NCI-H2196 (cell line): Measurements from ENCODE around the gene CALM1.
A peak's percentile ranks its signal among the peaks of the same experiment; 100 is the strongest.

Experiments used
- DNase-seq: peaks from one replicate; lab custom pipeline; 2025; ENCODE audit not compliant: unreplicated experiment; lab: John Stamatoyannopoulos, UW

Gene CALM1

GRCh38 chr14:90407230-90407629 is 10.4 kb downstream of the CALM1 start:
- DNase-seq = no peak

- no peak for DNase-seq
These were observed 11.9 kb downstream of the CALM1 start for GRCh38 chr14:90408713-90409112.

GRCh38 chr14:90409209-90409730 is 12.4 kb downstream of the CALM1 start:
- no peak for DNase-seq

DNA sequence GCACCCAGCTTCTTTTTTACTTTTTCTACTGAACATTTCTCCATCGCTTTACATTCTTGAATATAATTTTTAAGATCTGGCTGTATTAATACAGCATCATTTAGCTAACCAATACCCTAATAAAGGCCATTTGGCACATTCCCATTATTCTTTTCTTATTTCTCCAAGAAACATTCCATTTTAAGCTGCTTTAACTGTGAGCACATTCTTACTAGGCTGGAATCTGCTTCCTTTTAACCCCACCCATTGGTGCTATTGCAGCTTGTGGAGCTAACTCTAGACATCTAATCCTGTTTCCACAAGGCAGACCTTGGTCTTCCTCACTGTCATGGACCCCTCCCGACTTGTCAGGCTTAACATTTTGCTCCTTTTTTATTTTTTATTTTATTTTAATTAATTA is 15.2 kb downstream of the CALM1 start:
- DNase-seq = no peak

DNA sequence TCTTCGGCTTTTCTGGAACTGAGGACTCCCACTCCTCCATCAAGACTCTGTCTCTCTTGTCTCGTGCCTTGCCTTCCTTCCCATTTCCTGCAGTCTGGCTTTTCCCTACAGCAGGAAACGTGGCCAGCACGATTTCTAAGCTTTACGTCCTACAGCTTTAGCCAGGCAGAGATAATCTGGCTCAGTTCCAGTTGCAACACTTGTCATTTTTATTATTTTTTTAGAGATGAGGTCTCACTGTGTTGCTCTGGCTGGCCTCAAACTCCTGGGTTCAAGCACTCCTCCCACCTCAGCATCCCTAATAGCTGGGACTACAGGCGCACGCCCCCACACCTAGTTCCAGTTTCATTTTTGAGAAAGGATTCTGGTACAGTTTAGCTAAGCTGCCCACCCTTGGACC is 19.9 kb downstream of the CALM1 start:
- DNase-seq = no peak

DNA sequence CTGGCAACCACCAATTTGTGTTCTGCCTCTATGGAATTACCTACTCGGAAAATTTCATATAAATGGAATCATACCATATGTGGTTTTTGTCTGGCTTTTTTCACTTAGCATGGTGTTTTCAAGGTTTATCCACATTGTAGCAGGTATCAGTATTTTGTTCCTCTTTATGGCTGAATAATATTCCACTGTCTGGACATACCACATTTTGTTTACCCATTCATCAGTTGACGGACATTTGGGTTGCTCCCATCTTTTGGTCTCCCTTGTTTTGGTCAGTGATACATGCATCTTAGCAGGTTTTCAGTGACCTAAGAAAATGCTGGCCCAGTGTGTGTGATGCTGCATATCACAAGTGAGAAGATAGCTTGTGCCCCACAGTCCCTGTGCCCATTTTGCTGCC is 21.2 kb downstream of the CALM1 start:
- DNase-seq = no peak

DNA sequence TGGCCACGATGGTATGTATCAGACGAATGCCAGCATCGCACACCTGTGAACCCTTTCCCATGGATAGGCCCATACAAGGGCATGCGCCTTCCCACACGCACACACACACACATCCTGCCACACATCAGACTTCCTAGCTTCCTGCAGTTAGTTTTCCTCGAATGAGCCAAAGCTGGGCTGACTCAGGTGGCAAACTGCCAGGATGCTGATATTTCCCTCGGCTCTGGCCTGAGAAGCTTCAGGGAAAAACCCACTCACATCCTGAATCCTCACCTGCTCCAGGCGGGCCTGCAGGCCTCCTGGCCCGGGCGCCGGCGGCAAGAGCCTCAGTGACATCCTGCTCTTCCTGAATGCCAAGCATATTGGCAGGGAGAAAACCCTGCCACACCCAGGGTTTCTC is 22.4 kb downstream of the CALM1 start:
- DNase-seq = peak; percentile 57

GRCh38 chr14:90421001-90421631 is 24.3 kb downstream of the CALM1 start:
- no peak for DNase-seq

- no peak for DNase-seq
These were observed 24.8 kb downstream of the CALM1 start for GRCh38 chr14:90421632-90422020.

- no peak for DNase-seq
These were observed 26.3 kb downstream of the CALM1 start for GRCh38 chr14:90423166-90423565.

- DNase-seq = no peak
These were observed 27.2 kb downstream of the CALM1 start for GRCh38 chr14:90424075-90424474.

GRCh38 chr14:90424686-90425372 is 28.0 kb downstream of the CALM1 start:
- no peak for DNase-seq

DNA sequence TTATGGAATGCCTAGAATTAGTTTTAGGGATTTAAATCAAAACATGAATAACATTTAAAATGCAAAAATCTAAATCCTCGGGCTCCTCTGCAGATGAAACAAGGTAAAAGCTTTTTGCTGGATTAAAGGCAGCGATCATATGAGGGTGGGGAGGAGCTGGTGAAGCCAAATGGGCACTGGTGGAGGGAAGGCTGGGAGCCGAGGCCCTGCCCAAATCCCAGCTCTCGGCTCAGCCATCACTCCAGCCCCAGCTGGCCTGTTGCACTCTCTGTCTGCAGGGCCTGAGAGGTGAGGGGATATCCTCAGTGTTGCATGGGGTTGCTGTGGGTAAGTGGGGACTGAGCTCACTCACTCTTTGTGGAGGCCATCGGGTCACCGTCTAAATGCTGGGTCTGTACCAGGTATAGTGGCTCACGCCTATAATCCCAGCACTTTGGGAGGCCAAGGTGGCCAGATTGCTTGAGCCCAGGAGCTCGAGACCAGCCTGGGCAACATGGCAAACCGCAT is 28.6 kb downstream of the CALM1 start:
- DNase-seq = no peak

GRCh38 chr14:90426031-90426540 is 29.3 kb downstream of the CALM1 start:
- no peak for DNase-seq

DNA sequence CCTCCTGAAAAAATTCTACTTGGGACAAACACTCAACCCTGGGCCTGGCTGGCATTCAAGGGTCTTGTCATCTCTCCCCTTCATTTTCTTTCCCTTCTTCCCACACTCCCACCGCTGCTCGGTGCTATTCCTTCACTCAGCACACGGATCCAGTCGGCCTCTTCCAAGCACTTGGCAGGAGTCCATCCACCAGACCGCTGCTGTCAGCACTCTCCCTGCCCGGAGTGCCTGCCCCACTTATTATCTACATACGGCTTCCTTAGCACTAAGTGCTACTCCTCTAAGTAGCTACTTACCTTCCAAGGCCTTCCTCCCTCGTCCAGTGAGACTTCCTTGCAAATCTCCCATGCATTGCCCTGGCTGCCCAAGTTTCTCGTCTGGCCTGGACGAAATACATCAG is 29.8 kb downstream of the CALM1 start:
- no peak for DNase-seq

GRCh38 chr14:90427848-90428426 is 31.1 kb downstream of the CALM1 start:
- DNase-seq = no peak

DNA sequence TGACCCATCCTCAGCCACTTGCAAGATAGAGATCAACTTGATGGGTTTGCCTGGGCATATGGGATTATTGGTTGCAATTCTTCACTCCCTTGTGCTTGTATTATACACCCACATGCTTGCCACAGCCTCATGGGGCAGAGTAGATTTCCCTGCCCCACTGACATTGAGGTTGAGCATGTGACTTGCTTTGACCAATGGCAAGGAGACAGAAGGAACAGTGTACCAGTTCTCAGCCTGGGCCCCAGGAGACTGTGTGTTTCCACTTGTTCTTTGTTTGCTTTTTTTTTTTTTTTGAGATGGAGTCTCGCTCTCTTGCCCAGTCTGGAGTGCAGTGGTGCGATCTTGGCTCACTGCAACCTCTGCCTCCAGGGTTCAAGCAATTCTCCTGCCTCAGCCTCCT is 31.8 kb downstream of the CALM1 start:
- no peak for DNase-seq

GRCh38 chr14:90429236-90429635 is 32.4 kb downstream of the CALM1 start:
- DNase-seq = no peak

DNA sequence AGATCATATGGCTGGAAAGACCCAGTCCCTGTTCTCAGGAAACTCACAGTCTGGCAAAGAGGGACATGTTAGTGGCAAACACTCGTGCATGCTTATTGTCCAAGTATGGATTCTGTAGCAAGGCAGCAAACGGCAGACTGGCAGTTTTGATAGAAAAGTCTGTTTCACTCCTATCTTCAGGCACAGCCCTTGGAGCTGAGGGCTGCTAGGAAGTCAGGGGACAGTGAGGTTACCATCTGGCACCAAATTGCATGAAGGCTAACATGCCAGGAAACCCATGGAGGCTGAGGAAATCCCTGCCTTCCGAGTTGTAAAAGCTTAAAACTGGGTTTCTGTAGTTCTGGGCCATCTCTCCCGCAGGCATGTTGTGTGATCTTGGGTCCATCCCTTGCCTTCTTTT is 32.9 kb downstream of the CALM1 start:
- no peak for DNase-seq

GRCh38 chr14:90434370-90435020 is 37.7 kb downstream of the CALM1 start:
- DNase-seq = no peak

DNA sequence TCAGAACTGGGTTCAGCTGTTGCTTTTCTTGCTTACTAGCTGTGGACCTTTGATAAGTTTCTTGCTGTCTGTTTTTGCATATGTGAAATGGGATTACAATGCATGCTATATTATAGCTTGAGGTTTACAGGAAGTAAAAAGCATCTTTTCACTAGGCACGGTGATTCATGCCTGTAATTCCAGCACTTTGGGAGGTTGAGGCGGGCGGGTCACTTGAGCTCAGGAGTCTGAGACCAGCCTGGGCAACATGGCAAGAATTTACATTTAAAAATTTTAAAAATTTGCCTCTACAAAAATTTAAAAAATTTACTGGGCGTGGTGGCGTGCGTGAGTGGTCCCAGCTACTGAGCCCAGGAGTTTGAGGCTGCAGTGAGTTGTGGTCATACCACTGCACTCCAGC is 42.0 kb downstream of the CALM1 start:
- DNase-seq = no peak
